K562 (cell line): ENCODE data around the gene KIFAP3.

Source experiments
- BCLAF1 ChIP-seq, 2 experiments: fragments of 450-650 bp in 1 of 2; IDR thresholded peaks; 2 replicates each; pipeline ENCODE4 v1.6.1; 2011 to 2017; ENCODE audit warnings: low read depth in 2 of 2, antibody characterized with exemption in 1 of 2, borderline replicate concordance in 1 of 2, low read length in 1 of 2, mild to moderate bottlenecking in 1 of 2, mixed read lengths in 1 of 2; ENCODE audit not compliant: control insufficient read depth in 1 of 2
- BDP1 ChIP-seq: IDR thresholded peaks from 3 replicates; pipeline ENCODE4 v1.6.1; 2011; ENCODE audit not compliant: insufficient read length, insufficient read depth
- CC2D1A ChIP-seq: fragments of 450-650 bp; IDR thresholded peaks from 2 replicates; pipeline ENCODE4 v1.6.1; 2017; ENCODE audit warnings: mild to moderate bottlenecking
- L3MBTL2 ChIP-seq: fragments of 450-650 bp; IDR thresholded peaks from 2 replicates; pipeline ENCODE4 v1.6.1; 2016; ENCODE audit warnings: mild to moderate bottlenecking, moderate library complexity
- ZNF354B ChIP-seq: fragments of 250-450 bp; sonication (Bioruptor Pico); IDR thresholded peaks from 2 replicates; pipeline ENCODE4 v1.4.0; 2020
- ZNF583 ChIP-seq: fragments of 250-450 bp; sonication (Bioruptor Pico); IDR thresholded peaks from 2 replicates; pipeline ENCODE4 v1.4.0; 2020

DNA sequence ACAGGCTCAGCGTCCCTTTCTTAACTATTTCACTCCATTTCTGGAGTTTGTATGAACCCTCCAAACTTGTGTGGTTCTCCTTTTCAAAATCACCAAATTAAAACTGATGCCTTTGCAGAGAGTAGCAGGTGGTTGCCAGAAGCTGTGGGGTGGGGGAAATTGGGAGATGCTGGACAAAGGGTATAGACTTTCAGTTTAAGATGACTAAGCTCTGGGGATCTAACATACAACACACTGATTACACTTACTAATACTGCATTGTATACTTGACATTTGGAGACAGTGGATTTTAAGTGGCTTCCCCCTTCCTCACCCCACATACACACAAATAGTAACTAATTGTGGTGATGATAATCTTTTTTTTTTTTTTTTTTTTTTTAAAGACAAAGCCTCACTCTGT, 169.7 kb downstream of the KIFAP3 start:
- TF ChIP-seq ZNF354B (no peak), CC2D1A (no peak), BCLAF1 (IDR thresholded peaks at IDR 0.05; ENCODE audit: borderline replicate concordance in 1 of 2, control insufficient read depth in 1 of 2, low read depth in 2 of 2, low read length in 1 of 2) (no peak), BDP1 (no peak), ZNF583 (CRISPR knock-in tag) (no peak), L3MBTL2 (no peak)
